Muscle layer of colon (tissue), 2 donors: ENCODE data around the gene C5orf24.

ENCODE experiments used
- H3K27ac ChIP-seq: one replicate; pipeline ENCODE4 v1.7.0; 2013; ENCODE audit warnings: low read depth, mild to moderate bottlenecking, low read length, moderate library complexity
- H3K27me3 ChIP-seq, 2 donors: one replicate each; pipeline ENCODE4 v1.7.0; 2013; ENCODE audit warnings: low read length in 2 of 2, mild to moderate bottlenecking in 2 of 2; ENCODE audit not compliant: insufficient read depth in 2 of 2, control insufficient read depth in 1 of 2
- H3K36me3 ChIP-seq: one replicate; pipeline ENCODE4 v1.7.0; 2013; ENCODE audit warnings: mild to moderate bottlenecking, low read length; ENCODE audit not compliant: insufficient read depth
- H3K4me1 ChIP-seq: one replicate; pipeline ENCODE4 v1.7.0; 2013; ENCODE audit warnings: mild to moderate bottlenecking, low read length; ENCODE audit not compliant: insufficient read depth
- H3K4me3 ChIP-seq, 2 donors: one replicate each; pipeline ENCODE4 v1.7.0; 2013; ENCODE audit warnings: low read length in 2 of 2, low read depth in 1 of 2, mild to moderate bottlenecking in 1 of 2, moderate library complexity in 1 of 2
- H3K9ac ChIP-seq: one replicate; pipeline ENCODE4 v1.7.0; 2013; ENCODE audit warnings: low read length
- H3K9me3 ChIP-seq: one replicate; pipeline ENCODE4 v1.7.0; 2013; ENCODE audit warnings: mild to moderate bottlenecking, low read length
- donor health status: abdominal sarcoma.
- donor health status: Adenocarcinoma of cecum.

C5orf24 gene

DNA sequence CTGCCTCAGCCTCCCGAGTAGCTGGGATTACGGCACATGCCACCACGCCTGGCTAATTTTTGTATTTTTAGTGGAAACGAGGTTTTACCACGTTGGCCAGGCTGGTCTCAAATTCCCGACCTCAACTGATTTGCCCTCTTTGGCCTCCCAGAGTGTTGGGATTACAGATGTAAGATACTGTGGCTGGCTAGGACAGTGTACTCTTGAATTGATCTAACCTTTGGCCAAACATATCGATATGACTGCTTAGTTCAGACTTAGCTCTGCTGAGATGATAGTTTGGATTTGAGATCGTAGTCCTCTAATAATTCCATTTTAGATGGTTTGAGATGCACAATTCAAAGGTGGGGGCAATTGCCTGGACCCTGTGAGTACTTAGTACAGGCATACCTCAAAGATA lies 43.6 kb downstream of the C5orf24 start:
- Histone ChIP-seq H3K4me1 (no peaks in the 10 kb centered on the region), H3K9me3 (no peaks in the 10 kb centered on the region), H3K27ac (no peak overlapping the region), H3K4me3 (no peak overlapping the region), H3K36me3 (peaks cover 8% of the 10 kb centered on the region), H3K27me3 (no peaks in the 10 kb centered on the region), H3K9ac (no peak overlapping the region)

DNA sequence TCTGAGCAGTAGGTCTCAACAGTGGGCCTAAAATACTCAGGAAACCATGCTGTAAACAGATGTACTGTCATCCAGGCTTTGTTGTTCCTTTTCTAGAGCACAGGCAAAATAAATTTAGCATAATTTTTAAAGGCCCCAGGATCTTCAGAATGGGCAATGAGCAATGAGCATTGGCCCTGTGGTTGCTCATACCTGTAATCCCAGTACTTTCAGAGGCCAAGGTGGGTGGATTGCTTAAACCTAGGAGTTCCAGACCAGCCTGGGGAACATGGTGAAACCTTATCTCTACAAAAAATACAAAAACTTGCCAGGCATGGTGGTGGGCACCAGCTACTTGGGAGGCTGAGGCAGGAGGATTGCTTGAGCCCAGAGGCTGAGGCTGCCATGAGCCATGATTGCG lies 45.7 kb downstream of the C5orf24 start:
- H3K4me1 ChIP-seq: no peaks in the 10 kb centered on the region
- H3K27me3 ChIP-seq: no peaks in the 10 kb centered on the region
- H3K9ac ChIP-seq: no peak overlapping the region
- no peak overlapping the region for H3K4me3 ChIP-seq
- H3K9me3 ChIP-seq: no peaks in the 10 kb centered on the region
- H3K36me3 ChIP-seq: peaks cover 22% of the 10 kb centered on the region
- no peak overlapping the region for H3K27ac ChIP-seq

DNA sequence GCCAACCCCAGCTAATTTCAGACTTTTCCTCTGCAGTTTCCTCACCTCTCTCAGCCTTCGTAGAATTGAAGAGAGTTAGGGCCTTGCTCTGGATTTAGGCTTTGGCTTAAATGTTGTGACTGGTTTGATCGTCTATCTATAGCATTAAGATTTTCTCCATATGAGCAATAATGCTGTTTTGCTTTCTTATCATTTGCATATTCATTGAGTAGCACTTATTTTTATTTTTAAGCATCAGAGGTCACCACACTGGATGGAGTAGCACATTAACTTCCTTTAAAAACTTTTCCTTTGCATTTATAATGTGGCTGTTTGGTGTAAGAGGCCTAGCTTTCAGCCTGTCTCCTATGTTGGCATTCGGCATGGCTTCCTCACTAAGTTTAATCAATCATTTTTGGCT lies 46.5 kb downstream of the C5orf24 start:
- H3K4me3 ChIP-seq: no peak overlapping the region
- no peak overlapping the region for H3K27ac ChIP-seq
- no peak overlapping the region for H3K9ac ChIP-seq
- H3K9me3 ChIP-seq: no peaks in the 10 kb centered on the region
- H3K36me3 ChIP-seq: peaks cover 22% of the 10 kb centered on the region
- H3K27me3 ChIP-seq: no peaks in the 10 kb centered on the region
- H3K4me1 ChIP-seq: no peaks in the 10 kb centered on the region

DNA sequence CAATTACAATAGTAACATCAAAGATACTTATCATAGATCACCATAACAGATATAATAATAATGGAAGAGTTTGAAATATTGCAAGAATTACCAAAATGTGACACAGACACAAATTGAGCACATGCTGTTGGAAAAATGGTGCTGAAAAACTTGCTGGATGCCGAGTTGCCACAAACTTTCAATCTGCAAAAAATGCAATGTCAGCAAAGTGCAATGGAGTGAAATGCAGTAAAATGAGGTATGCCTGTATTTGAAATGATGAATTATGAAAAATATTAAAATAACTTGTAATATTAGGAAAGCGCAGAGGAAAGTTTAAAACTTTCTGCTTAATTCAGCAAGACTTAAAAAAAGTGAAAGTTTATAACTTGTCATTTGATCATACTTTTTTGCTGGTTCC lies 47.2 kb downstream of the C5orf24 start:
- H3K4me1 ChIP-seq: no peaks in the 10 kb centered on the region
- no peaks in the 10 kb centered on the region for H3K27me3 ChIP-seq
- no peak overlapping the region for H3K4me3 ChIP-seq
- no peaks in the 10 kb centered on the region for H3K9me3 ChIP-seq
- H3K36me3 ChIP-seq: peaks cover 28% of the 10 kb centered on the region
- H3K27ac ChIP-seq: no peak overlapping the region
- no peak overlapping the region for H3K9ac ChIP-seq

DNA sequence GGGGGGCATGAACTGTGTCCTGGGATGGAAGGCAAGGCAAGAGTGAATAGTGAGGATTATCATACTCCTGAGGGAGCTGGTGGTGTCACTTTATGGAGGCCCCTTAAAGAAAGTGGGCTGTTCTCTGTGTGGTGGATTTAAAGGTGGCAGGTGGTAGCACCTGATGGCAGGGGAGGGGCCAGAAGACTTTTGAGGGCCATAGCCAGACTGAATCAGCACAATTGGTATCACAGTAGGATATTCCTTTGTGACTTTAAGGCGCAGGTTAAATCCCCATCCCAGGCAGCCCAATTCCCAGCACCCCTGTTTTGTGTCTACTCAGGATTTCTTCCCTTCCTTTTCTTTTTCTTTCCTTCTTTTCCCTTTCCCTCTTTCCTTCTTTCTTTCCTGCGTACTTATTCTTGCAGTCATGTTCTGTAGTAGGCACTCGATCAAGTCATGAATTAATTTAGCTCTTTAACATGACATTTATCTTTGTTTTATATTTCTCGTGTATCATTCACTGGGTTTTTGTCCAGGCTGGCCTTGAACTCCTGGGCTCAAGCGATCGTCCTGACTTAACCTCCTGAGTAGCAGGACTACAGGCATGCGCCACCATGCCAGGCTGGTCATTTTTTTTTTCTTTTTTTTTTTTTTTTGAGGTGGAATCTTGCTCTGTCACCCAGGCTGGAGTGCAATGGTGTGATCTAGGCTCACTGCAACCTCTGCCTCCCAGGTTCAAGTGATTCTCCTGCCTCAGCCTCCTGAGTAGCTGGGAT lies 48.2 kb downstream of the C5orf24 start:
- Histone ChIP-seq H3K4me1 (no peaks in the 10 kb centered on the region), H3K9me3 (no peaks in the 10 kb centered on the region), H3K4me3 (no peak overlapping the region), H3K27me3 (no peaks in the 10 kb centered on the region), H3K27ac (no peak overlapping the region), H3K36me3 (peaks cover 32% of the 10 kb centered on the region), H3K9ac (no peak overlapping the region)

DNA sequence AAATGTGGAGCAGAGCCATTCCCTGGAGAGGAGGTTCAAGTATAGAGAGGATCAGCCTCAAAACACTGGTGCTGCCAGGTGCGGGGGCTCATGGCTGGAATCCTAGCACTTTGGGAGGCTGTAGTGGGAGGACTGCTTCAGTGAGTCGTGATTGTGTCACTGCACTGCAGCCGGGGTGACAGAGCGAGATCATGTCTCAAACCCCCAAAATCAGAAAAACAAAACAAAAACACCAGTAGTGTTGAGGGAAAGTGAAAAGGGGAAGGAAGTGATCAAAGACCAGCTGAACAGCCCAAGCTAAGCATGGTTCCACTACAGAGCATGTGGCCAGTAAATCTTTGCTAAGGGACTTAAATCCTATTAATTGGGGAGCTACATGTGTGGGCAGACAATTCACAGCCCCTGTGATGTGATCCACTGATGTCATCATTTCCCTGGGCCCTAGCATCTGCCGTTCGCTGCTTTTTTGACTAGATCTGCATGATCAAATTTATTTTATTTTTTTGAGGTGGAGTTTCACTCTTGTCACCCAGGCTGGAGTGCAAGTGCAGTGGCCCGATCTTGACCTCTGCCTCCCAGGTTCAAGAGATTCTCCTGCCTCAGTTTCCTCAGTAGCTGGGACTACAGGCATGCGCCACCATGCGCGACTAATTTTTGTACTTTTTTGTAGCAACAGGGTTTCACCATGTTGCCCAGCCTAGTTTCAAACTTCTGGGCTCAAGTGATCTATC lies 56.5 kb downstream of the C5orf24 start:
- Histone ChIP-seq H3K27ac (no peak overlapping the region), H3K9me3 (no peaks in the 10 kb centered on the region), H3K4me3 (no peak overlapping the region), H3K9ac (no peak overlapping the region), H3K27me3 (no peaks in the 10 kb centered on the region), H3K36me3 (peaks cover 25% of the 10 kb centered on the region), H3K4me1 (no peaks in the 10 kb centered on the region)

DNA sequence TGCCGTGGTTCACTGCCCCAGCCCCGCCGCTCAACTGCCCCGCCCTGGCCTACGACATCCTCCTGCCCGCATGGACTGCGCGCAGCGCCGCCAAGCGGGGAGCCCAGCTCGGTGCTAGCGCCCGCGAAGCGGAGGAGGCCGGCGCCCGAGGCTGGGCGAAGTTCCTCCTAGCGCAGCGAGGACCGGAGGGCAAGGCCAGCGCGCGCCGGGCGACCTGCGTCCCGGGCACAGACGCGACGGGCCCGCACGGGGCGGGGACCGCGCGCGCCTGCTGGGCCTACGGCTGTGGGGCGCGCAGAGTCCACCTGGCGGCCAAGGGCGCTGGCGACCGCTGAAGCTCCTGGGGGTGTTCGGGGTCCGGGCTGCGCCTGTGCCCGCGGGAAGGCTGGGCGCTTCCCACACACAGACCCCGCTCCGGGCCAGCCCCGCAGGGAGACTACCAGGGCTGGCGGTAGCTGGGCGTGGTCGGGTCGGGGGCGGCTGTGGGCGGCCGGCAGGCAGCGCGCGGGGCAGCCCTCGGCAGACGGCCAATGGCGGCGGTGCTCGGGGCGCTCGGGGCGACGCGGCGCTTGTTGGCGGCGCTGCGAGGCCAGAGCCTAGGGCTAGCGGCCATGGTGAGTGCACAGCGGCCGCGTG lies 59.0 kb downstream of the C5orf24 start, which contains the start of gene PCBD2:
TSS of gene PCBD2 (plus strand) at position 522 of the 636 bp plus-strand sequence. CDS start at position 531, 9 bp downstream.
- Histone ChIP-seq H3K4me1 (no peaks in the 10 kb centered on the region), H3K27ac (peak within 1 kb of the TSS; percentile 98), H3K36me3 (peaks cover 7% of the 10 kb centered on the region), H3K27me3 (no peaks in the 10 kb centered on the region), H3K9me3 (no peaks in the 10 kb centered on the region), H3K4me3 (peak within 1 kb of the TSS; percentile 72 to 73), H3K9ac (peak within 1 kb of the TSS; percentile 80)

DNA sequence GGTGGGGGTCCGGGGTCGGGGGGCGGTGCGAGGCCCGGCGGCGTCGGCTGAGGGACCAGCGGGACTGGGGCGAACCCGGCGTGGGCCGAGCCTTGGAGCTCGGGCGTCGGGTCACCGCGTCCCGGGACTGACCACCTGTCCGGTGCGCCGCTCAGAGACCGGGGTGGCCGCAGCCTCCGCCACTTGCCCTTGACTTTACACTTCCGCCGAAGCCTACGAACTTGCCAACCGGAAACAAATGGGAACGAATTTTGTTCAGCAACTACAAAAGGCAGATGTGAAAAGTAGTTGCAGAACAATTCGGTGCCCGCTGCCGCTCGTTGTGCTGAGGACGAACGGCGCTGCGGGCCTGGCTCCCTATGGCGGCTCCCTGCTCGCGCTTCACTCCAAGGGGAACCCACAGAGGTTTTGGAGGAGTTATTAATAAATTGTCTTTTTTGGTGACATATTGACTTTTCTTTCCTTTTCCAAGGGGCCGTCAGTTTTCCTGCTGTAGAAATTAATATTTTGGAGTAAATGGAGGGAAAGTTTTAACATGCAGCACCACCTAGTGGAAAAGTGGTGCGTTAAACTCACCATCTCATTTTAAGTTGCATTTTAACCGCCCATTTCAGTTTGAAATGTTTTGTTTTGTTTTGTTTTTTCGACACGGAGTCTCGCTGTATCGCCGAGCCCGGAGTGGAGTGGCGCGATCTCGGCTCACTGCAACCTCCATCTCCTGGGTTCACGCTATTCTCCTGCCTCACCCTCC lies 59.7 kb downstream of the C5orf24 start:
- peak overlapping the region; percentile 76 for H3K9ac ChIP-seq
- peak overlapping the region; percentile 98 for H3K27ac ChIP-seq
- H3K9me3 ChIP-seq: no peaks in the 10 kb centered on the region
- peak overlapping the region; percentile 72 to 73 for H3K4me3 ChIP-seq
- H3K4me1 ChIP-seq: no peaks in the 10 kb centered on the region
- H3K36me3 ChIP-seq: peaks cover 3% of the 10 kb centered on the region
- no peaks in the 10 kb centered on the region for H3K27me3 ChIP-seq

DNA sequence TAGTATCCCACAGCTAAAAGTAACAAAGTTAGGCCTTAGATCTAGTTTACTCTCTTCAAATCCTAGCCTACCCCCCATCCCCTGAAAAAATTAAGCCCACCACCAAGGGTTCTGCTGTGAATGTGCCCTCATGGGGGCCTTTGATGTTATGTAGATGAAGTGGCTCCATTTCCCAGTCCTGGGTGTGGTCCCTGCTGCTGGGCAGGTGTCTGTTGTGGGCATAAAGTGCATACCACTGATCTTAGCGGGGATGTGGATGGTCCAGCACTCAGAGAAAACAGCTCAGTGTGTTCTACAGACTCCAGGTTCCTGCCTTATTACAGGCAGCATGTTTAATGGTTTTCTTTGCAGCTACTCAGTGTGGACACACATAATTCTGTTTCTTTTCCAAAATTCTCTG lies 61.0 kb downstream of the C5orf24 start:
- Histone ChIP-seq H3K27ac (no peak overlapping the region), H3K4me1 (no peaks in the 10 kb centered on the region), H3K9ac (no peak overlapping the region), H3K4me3 (no peak overlapping the region), H3K9me3 (no peaks in the 10 kb centered on the region), H3K36me3 (peaks cover 12% of the 10 kb centered on the region), H3K27me3 (no peaks in the 10 kb centered on the region)
